Upper lobe of left lung (tissue), 6 donors: ENCODE data around the gene EBF3. TPM values are rescaled to one million over a fixed set of nuclear protein-coding genes. Genes with fewer than 3 reads are reported as not detected.

ENCODE experiments used
- ATAC-seq, 2 donors: fragments of 200-7000 bp; cut with Tn5 transposase; one replicate each; pipeline ENCODE4 v1.9.1; 2022; ENCODE audit warnings: mild to moderate bottlenecking in 2 of 2, moderate library complexity in 2 of 2; ENCODE audit not compliant: low FRiP score in 2 of 2
- DNase-seq, 2 donors: peaks; one replicate each; pipeline ENCODE4 v3.0.0-alpha.2; 2019 to 2020
- H3K27ac ChIP-seq, 4 donors: fragments of 200-600 bp; sonication (generic); one replicate each; pipeline ENCODE4 v1.5.1; 2016 to 2019
- H3K27me3 ChIP-seq, 4 donors: fragments of 200-600 bp; sonication (generic); one replicate each; pipeline ENCODE4 v1.5.1; 2017 to 2019
- H3K36me3 ChIP-seq, 4 donors: fragments of 200-600 bp; sonication (generic); one replicate each; pipeline ENCODE4 v1.5.1; 2016 to 2019
- H3K4me1 ChIP-seq, 4 donors: fragments of 200-600 bp; sonication (generic); one replicate each; pipeline ENCODE4 v1.5.1; 2018 to 2019
- H3K4me3 ChIP-seq, 4 donors: fragments of 200-600 bp; sonication (generic); one replicate each; pipeline ENCODE4 v1.5.1; 2017 to 2019; ENCODE audit warnings: mild to moderate bottlenecking in 2 of 4, moderate library complexity in 1 of 4
- H3K9me3 ChIP-seq, 4 donors: fragments of 200-600 bp; sonication (generic); one replicate each; pipeline ENCODE4 v1.5.1; 2018 to 2019
- CTCF ChIP-seq, 6 experiments: fragments of 450-650 bp in 4 of 6; fragments of 200-600 bp in 2 of 6; sonication (generic) in 2 of 6; IDR thresholded peaks; one replicate each; pipeline ENCODE4 v1.5.1; 2016 to 2019; ENCODE audit warnings: antibody characterized with exemption in 6 of 6
- EP300 ChIP-seq, 4 donors: sonication (generic); formaldehyde crosslinking; IDR thresholded peaks; one replicate each; pipeline ENCODE4 v1.5.1; 2017; ENCODE audit warnings: antibody characterized with exemption in 4 of 4, control low read depth in 2 of 4
- POLR2A ChIP-seq, 4 donors: fragments of 450-650 bp; IDR thresholded peaks; one replicate each; pipeline ENCODE4 v1.5.1; 2016 to 2017; ENCODE audit warnings: antibody characterized with exemption in 4 of 4, mild to moderate bottlenecking in 2 of 4
- POLR2AphosphoS5 ChIP-seq, 2 donors: sonication (generic); formaldehyde crosslinking; IDR thresholded peaks; one replicate each; pipeline ENCODE4 v1.5.1; 2017; ENCODE audit warnings: antibody characterized with exemption in 2 of 2
- WGBS, 2 donors: methylation state at CpG; one replicate each; pipeline ENCODE4 v1.1.5; 2017 to 2018; 5-methylcytosine and 5-hydroxymethylcytosine counted together
- total RNA-seq, 6 donors: library from RNA; depleted of rRNA in 4 of 6; stranded (reverse); fragments of >200 nt in 4 of 6; gene quantifications; one replicate each; pipeline versions ENCODE4 v1.1.0 to v1.2.1, GENCODE V29; 2016 to 2021
- donor health status: DM: no; HTN: no; CAD: no; lungs with moderate emphysema.
- donor health status: DM: no; HTN: yes; CAD: no; lungs with severe emphysema.

The EBF3 gene
- total RNA-seq, 6 donors from 2014 or later, result 0.06 to 0.51 TPM; not detected in 4

- WGBS, 2 donors, result 9 to 13% methylated on average over 46 to 82 of the region's 83 CpGs
- TF ChIP-seq POLR2A (IDR thresholded peaks at IDR 0.05), result no peak
- no peak for TF ChIP-seq EP300 (IDR thresholded peaks at IDR 0.05)
- no peak for TF ChIP-seq POLR2AphosphoS5 (IDR thresholded peaks at IDR 0.05)
- TF ChIP-seq CTCF (IDR thresholded peaks at IDR 0.05), result no peak
- Histone ChIP-seq H3K9me3 (no peaks in the 10 kb centered on the region), H3K4me3 (no peak overlapping the region), H3K36me3 (no peaks in the 10 kb centered on the region), H3K27me3 (peaks cover 4 to 80% (median 46%) of the 10 kb centered on the region in 4 donors), H3K27ac (no peak overlapping the region), H3K4me1 (peaks cover 27 to 48% (median 36%) of the 10 kb centered on the region in 4 donors)
- no peak for ATAC-seq
- no peak for DNase-seq
Observed at GRCh38 chr10:129959544-129960480, 4.3 kb downstream of the EBF3 start.

GRCh38 chr10:129958629-129959543 is 5.2 kb downstream of the EBF3 start:
- TF ChIP-seq EP300 (IDR thresholded peaks at IDR 0.05) (no peak), CTCF (IDR thresholded peaks at IDR 0.05) (no peak), POLR2AphosphoS5 (IDR thresholded peaks at IDR 0.05) (no peak)
- Histone ChIP-seq H3K27me3 (peaks cover 2 to 75% (median 43%) of the 10 kb centered on the region in 4 donors), H3K9me3 (no peaks in the 10 kb centered on the region), H3K4me3 (peak overlapping the region in 1 of 4 donors; percentile 24), H3K27ac (no peak overlapping the region), H3K36me3 (no peaks in the 10 kb centered on the region), H3K4me1 (peaks cover 20 to 39% (median 30%) of the 10 kb centered on the region in 4 donors)
- WGBS, 2 donors, result 4 to 6% methylated on average over 22 to 44 of the region's 103 CpGs
- ATAC-seq (no peak), DNase-seq (peak in 1 of 2 donors; percentile 82)

GRCh38 chr10:129958148-129958628 is 5.9 kb downstream of the EBF3 start:
- H3K27ac ChIP-seq, result no peak overlapping the region
- ATAC-seq, result no peak
- WGBS, 2 donors, result 20 to 25% methylated on average over 16 of the region's 16 CpGs
- H3K4me3 ChIP-seq, result peak overlapping the region in 1 of 4 donors; percentile 24
- no peak for DNase-seq
- H3K36me3 ChIP-seq, result no peaks in the 10 kb centered on the region
- peaks cover 2 to 72% (median 40%) of the 10 kb centered on the region in 4 donors for H3K27me3 ChIP-seq
- H3K9me3 ChIP-seq, result no peaks in the 10 kb centered on the region
- TF ChIP-seq EP300 (IDR thresholded peaks at IDR 0.05) (no peak), CTCF (IDR thresholded peaks at IDR 0.05) (no peak), POLR2A (IDR thresholded peaks at IDR 0.05) (no peak), POLR2AphosphoS5 (IDR thresholded peaks at IDR 0.05) (no peak)
- H3K4me1 ChIP-seq, result peaks cover 18 to 32% (median 24%) of the 10 kb centered on the region in 4 donors

GRCh38 chr10:129956876-129957673 is 7.0 kb downstream of the EBF3 start:
- no peak overlapping the region for H3K4me3 ChIP-seq
- H3K36me3 ChIP-seq, result no peaks in the 10 kb centered on the region
- no peaks in the 10 kb centered on the region for H3K9me3 ChIP-seq
- peaks cover 2 to 61% (median 34%) of the 10 kb centered on the region in 4 donors for H3K27me3 ChIP-seq
- no peak overlapping the region for H3K27ac ChIP-seq
- WGBS, 2 donors, result 21 to 25% methylated on average over 17 to 18 of the region's 18 CpGs
- peaks cover 11 to 23% (median 14%) of the 10 kb centered on the region in 4 donors for H3K4me1 ChIP-seq
- DNase-seq (no peak), ATAC-seq (no peak)
- TF ChIP-seq POLR2AphosphoS5 (IDR thresholded peaks at IDR 0.05), result no peak
- no peak for TF ChIP-seq EP300 (IDR thresholded peaks at IDR 0.05)
- no peak for TF ChIP-seq POLR2A (IDR thresholded peaks at IDR 0.05)
- TF ChIP-seq CTCF (IDR thresholded peaks at IDR 0.05), result no peak
